Smooth muscle cell (in vitro differentiated cells): ENCODE data around the gene SNORC. TPM values are rescaled to one million over a fixed set of nuclear protein-coding genes. Genes with fewer than 3 reads are reported as not detected.

ENCODE experiments used
- DNase-seq: peaks from one replicate; lab custom pipeline; 2025; ENCODE audit not compliant: unreplicated experiment; lab: John Stamatoyannopoulos, UW
- H2AFZ ChIP-seq: fragments of 200-600 bp; sonication (generic); 2 replicates; pipeline ENCODE4 v1.6.0; 2016; ENCODE audit warnings: antibody characterized with exemption, low read depth, mild to moderate bottlenecking
- H3F3A ChIP-seq: fragments of 200-600 bp; sonication (generic); 2 replicates; pipeline ENCODE4 v1.6.0; 2017; ENCODE audit warnings: antibody characterized with exemption, low read depth
- H3K27ac ChIP-seq: fragments of 200-600 bp; sonication (generic); 2 replicates; pipeline ENCODE4 v1.5.1; 2016; ENCODE audit warnings: low read depth, mild to moderate bottlenecking
- H3K27me3 ChIP-seq: fragments of 200-600 bp; sonication (generic); 2 replicates; pipeline ENCODE4 v1.6.1; 2016; ENCODE audit warnings: low read depth, mild to moderate bottlenecking
- H3K36me3 ChIP-seq: fragments of 200-600 bp; sonication (generic); 2 replicates; pipeline ENCODE4 v1.5.1; 2016; ENCODE audit warnings: low read depth
- H3K4me1 ChIP-seq: fragments of 200-600 bp; sonication (generic); 2 replicates; pipeline ENCODE4 v1.5.1; 2016; ENCODE audit warnings: low read depth
- H3K4me2 ChIP-seq: fragments of 200-600 bp; sonication (generic); 2 replicates; pipeline ENCODE4 v1.6.0; 2016; ENCODE audit warnings: mild to moderate bottlenecking
- H3K4me3 ChIP-seq: fragments of 200-600 bp; sonication (generic); 2 replicates; pipeline ENCODE4 v1.5.1; 2016; ENCODE audit warnings: mild to moderate bottlenecking
- H3K79me2 ChIP-seq: fragments of 200-600 bp; sonication (generic); 2 replicates; pipeline ENCODE4 v1.6.0; 2016; ENCODE audit warnings: low read depth, mild to moderate bottlenecking
- H3K9ac ChIP-seq: fragments of 200-600 bp; sonication (generic); 2 replicates; pipeline ENCODE4 v1.6.0; 2016; ENCODE audit warnings: low read depth
- H3K9me3 ChIP-seq: fragments of 200-600 bp; sonication (generic); replicated peaks from 2 replicates; pipeline ENCODE4 v1.5.1; 2016; ENCODE audit warnings: low read depth
- H4K20me1 ChIP-seq: fragments of 200-600 bp; sonication (generic); 2 replicates; pipeline ENCODE4 v1.6.0; 2016; ENCODE audit warnings: low read depth
- WGBS: methylation state at CpG from one replicate; pipeline ENCODE4 v1.1.7; 2016; ENCODE audit warnings: low lambda C conversion rate; 5-methylcytosine and 5-hydroxymethylcytosine counted together
- polyA plus RNA-seq: library from polyadenylated mRNA; unstranded; fragments of >200 nt; fragmentation: Nextera tagmentation; extraction: Ambion mirVana; gene quantifications from 2 replicates; pipeline ENCODE4 v1.2.1, GENCODE V29; 2016
- total RNA-seq: library from RNA; depleted of rRNA; stranded (reverse); fragments of >200 nt; gene quantifications from 2 replicates; pipeline ENCODE4 v1.2.3, GENCODE V29; 2014
- TF ChIP-seq, protein P1 (sequence below): fragments of 200-600 bp; sonication (generic); IDR thresholded peaks from 2 replicates; pipeline ENCODE4 v1.5.1; 2017; ENCODE audit warnings: borderline replicate concordance, mild to moderate bottlenecking, antibody characterized with exemption; ENCODE audit not compliant: insufficient read depth, poor library complexity, severe bottlenecking

Gene SNORC
- total and polyA plus RNA-seq, 2 experiments from 2014 or later: 0.18 to 0.78 TPM

DNA sequence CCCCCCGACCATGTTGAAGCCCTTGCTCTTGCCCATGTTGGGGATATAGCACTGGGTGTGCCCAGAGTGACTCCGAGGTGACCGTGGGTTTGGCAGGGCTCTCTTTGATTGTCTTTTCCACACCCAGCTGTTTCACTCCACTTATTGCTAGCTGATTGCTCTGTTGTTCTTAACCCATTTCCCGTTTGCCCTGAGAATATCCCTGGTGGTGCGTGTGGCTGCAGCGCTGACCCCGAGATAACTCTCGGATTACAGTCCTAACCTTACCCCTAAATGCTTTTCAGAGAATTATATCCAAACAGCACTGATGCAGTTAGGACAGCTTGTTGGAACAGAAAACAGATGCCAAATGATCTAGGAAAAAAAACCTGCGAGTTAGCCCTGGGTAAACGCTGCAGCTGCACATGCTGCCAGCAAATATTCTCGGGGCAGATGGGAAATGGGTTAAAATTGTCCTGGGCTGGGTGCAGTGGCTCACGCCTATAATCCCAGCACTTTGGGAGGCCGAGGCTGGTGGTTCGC lies 34.3 kb upstream of the SNORC start:
- peaks cover 36% of the 10 kb centered on the region for H4K20me1 ChIP-seq
- H3K27me3 ChIP-seq: no peaks in the 10 kb centered on the region
- no peak overlapping the region for H3K4me3 ChIP-seq
- no peaks in the 10 kb centered on the region for H3K79me2 ChIP-seq
- no peak overlapping the region for H3K9ac ChIP-seq
- H3F3A ChIP-seq: no peaks in the 10 kb centered on the region
- no peak overlapping the region for H2AFZ ChIP-seq
- no peak for DNase-seq
- no peak overlapping the region for H3K27ac ChIP-seq
- 81% methylated on average over 14 of the region's 14 CpGs for WGBS
- H3K4me2 ChIP-seq: no peak overlapping the region
- TF ChIP-seq, protein P1, sequence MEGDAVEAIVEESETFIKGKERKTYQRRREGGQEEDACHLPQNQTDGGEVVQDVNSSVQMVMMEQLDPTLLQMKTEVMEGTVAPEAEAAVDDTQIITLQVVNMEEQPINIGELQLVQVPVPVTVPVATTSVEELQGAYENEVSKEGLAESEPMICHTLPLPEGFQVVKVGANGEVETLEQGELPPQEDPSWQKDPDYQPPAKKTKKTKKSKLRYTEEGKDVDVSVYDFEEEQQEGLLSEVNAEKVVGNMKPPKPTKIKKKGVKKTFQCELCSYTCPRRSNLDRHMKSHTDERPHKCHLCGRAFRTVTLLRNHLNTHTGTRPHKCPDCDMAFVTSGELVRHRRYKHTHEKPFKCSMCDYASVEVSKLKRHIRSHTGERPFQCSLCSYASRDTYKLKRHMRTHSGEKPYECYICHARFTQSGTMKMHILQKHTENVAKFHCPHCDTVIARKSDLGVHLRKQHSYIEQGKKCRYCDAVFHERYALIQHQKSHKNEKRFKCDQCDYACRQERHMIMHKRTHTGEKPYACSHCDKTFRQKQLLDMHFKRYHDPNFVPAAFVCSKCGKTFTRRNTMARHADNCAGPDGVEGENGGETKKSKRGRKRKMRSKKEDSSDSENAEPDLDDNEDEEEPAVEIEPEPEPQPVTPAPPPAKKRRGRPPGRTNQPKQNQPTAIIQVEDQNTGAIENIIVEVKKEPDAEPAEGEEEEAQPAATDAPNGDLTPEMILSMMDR: no peak
- H3K36me3 ChIP-seq: peaks cover 15% of the 10 kb centered on the region
- H3K4me1 ChIP-seq: no peaks in the 10 kb centered on the region
- no peaks in the 10 kb centered on the region for H3K9me3 ChIP-seq

DNA sequence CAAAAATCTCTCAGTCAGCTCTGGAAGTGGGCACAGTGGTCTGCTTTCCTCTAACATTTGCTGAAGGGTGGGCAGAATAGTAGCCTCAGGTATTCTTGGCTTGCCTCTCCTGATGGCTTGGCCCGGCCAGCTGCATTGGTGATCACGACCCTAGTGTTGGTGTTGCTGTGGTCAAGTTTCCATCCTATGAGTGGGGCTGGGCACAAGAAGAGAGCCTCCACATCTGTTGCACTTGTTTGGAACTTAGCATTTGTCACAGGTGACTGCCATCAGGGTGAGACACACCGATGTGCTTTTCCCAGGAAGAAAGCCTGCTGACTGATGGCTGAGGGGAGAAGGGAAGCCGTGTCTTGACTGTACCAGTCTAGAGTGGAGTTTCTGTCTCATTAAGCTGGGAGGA lies 33.1 kb upstream of the SNORC start:
- Histone ChIP-seq H3F3A (no peaks in the 10 kb centered on the region), H4K20me1 (peaks cover 39% of the 10 kb centered on the region), H3K27me3 (no peaks in the 10 kb centered on the region), H3K9me3 (no peaks in the 10 kb centered on the region), H3K4me2 (no peak overlapping the region), H3K4me3 (no peak overlapping the region), H3K9ac (no peak overlapping the region), H3K36me3 (peaks cover 15% of the 10 kb centered on the region), H3K27ac (no peak overlapping the region), H3K79me2 (no peaks in the 10 kb centered on the region), H3K4me1 (no peaks in the 10 kb centered on the region), H2AFZ (no peak overlapping the region)
- TF ChIP-seq, protein P1: no peak
- WGBS: 98% methylated on average over 4 of the region's 4 CpGs
- DNase-seq: no peak

DNA sequence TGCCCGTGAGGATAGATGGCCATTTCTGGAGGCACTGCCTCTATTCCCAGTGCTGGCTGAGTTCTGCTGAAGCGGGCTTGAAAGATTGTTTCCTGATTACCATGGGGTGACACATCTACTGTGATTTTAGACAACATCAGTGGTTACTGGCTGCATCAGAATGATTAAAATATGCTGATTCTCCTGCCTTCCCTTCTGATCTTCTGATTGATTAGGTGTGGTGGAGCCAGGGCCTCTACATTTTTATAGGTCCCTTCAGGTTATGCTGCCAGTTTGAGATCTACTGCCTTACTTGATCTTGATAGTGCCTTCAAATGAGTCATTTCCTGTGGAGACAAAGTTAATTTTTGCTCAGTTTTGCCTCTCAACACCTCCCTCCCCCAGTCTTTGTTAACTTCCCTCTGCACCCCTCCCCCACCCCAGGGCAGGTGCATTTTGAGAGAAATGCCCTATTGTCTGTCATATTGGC lies 31.6 kb upstream of the SNORC start:
- H3K4me3 ChIP-seq: no peak overlapping the region
- no peak overlapping the region for H3K27ac ChIP-seq
- WGBS: 76% methylated on average over 2 of the region's 2 CpGs

More for the DNA sequence above, 31.6 kb upstream of the SNORC start:
- Histone ChIP-seq H3F3A (no peaks in the 10 kb centered on the region), H3K9me3 (no peaks in the 10 kb centered on the region), H3K79me2 (no peaks in the 10 kb centered on the region), H3K27me3 (no peaks in the 10 kb centered on the region), H3K4me1 (no peaks in the 10 kb centered on the region), H4K20me1 (peaks cover 48% of the 10 kb centered on the region), H3K36me3 (peaks cover 12% of the 10 kb centered on the region), H3K9ac (no peak overlapping the region), H3K4me2 (no peak overlapping the region), H2AFZ (no peak overlapping the region)
- no peak for DNase-seq
- TF ChIP-seq, protein P1: no peak
